ENCODE results near the gene RP2.

DNA sequence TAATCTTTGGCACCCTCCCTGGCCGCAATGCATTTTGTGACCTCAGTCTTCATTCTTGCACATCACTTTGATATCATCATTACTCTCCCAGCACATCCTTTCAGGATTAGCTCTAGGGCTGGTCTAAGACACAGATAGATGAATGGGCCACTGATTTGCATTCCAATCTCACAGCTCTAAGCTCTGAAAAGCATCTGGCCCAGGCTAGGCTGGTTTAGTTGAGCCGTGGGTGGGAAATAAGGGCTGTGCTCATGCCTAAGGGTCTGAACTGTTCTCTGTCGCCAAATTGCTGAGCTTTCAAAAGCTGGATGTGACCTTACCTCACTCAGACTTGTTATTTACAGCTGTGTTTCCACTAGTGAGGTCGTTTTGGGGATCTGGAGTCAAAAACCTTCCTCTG, 47.9 kb upstream of the RP2 start:
- no peak for TF ChIP-seq EP300 (IDR thresholded peaks at IDR 0.05; ENCODE audit: borderline replicate concordance)
- no peak for TF ChIP-seq YY1 (IDR thresholded peaks at IDR 0.05; ENCODE audit: low read depth)
- TF ChIP-seq CEBPB (IDR thresholded peaks at IDR 0.05), result no peak
- no peak for TF ChIP-seq FOXM1 (IDR thresholded peaks at IDR 0.05; ENCODE audit: borderline replicate concordance, low read depth)
- TF ChIP-seq RAD21 (IDR thresholded peaks at IDR 0.05; ENCODE audit: low read depth), result no peak
- no peak for TF ChIP-seq REST (IDR thresholded peaks at IDR 0.05; ENCODE audit: low read depth)
- TF ChIP-seq TEAD4 (IDR thresholded peaks at IDR 0.05), result no peak
- no peak for TF ChIP-seq CREB1 (IDR thresholded peaks at IDR 0.05; ENCODE audit: low read depth)
- no peak for TF ChIP-seq TAF1 (IDR thresholded peaks at IDR 0.05; ENCODE audit: low read depth)
- TF ChIP-seq MAX (IDR thresholded peaks at IDR 0.05), result no peak
- no peak for TF ChIP-seq NFIC (IDR thresholded peaks at IDR 0.05)
- TF ChIP-seq ZBTB7A (IDR thresholded peaks at IDR 0.05; ENCODE audit: low read depth), result no peak
